ENCODE measurements around the gene NR3C2.
"Not testable (repeated sequence)": the region's sequence is repeated elsewhere in the genome, so short reads cannot be mapped to it uniquely, and the experiment has no call there.

The NR3C2 gene

GRCh38 chr4:148364525-148364924 lies 77.7 kb downstream of the NR3C2 start:
- no peak for DNase-seq

- no peak for DNase-seq
Observed at GRCh38 chr4:148359769-148360168, 82.4 kb downstream of the NR3C2 start.

- DNase-seq: no peak
Observed at GRCh38 chr4:148355442-148356123, 86.6 kb downstream of the NR3C2 start.

GRCh38 chr4:148354186-148354585 lies 88.0 kb downstream of the NR3C2 start:
- no peak for DNase-seq

GRCh38 chr4:148353571-148353970 lies 88.6 kb downstream of the NR3C2 start:
- no peak for DNase-seq

- DNase-seq: no peak
Observed at GRCh38 chr4:148349153-148349552, 93.1 kb downstream of the NR3C2 start.

GRCh38 chr4:148346657-148347056 lies 95.6 kb downstream of the NR3C2 start:
- no peak for DNase-seq

GRCh38 chr4:148345509-148345908 lies 96.7 kb downstream of the NR3C2 start:
- no peak for DNase-seq

- no peak for DNase-seq
Observed at GRCh38 chr4:148344941-148345340, 97.3 kb downstream of the NR3C2 start.

GRCh38 chr4:148344352-148344751 lies 97.9 kb downstream of the NR3C2 start:
- no peak for DNase-seq

GRCh38 chr4:148341980-148342800 lies 100.0 kb downstream of the NR3C2 start:
- DNase-seq: no peak

GRCh38 chr4:148335133-148335532 lies 107.1 kb downstream of the NR3C2 start:
- DNase-seq: no peak

GRCh38 chr4:148333265-148333664 lies 108.9 kb downstream of the NR3C2 start:
- DNase-seq: no peak

GRCh38 chr4:148332486-148332885 lies 109.7 kb downstream of the NR3C2 start:
- no peak for DNase-seq

GRCh38 chr4:148330724-148331123 lies 111.5 kb downstream of the NR3C2 start:
- no peak for DNase-seq

- no peak for DNase-seq
Observed at GRCh38 chr4:148330161-148330560, 112.1 kb downstream of the NR3C2 start.

GRCh38 chr4:148329751-148330150 lies 112.5 kb downstream of the NR3C2 start:
- no peak for DNase-seq

- no peak for DNase-seq
Observed at GRCh38 chr4:148327683-148328082, 114.5 kb downstream of the NR3C2 start.

GRCh38 chr4:148323316-148323715 lies 118.9 kb downstream of the NR3C2 start:
- DNase-seq: not testable (repeated sequence)

- DNase-seq: no peak
Observed at GRCh38 chr4:148315049-148315448, 127.2 kb downstream of the NR3C2 start.

GRCh38 chr4:148312956-148313490 lies 129.2 kb downstream of the NR3C2 start:
- no peak for DNase-seq

GRCh38 chr4:148311526-148311925 lies 130.7 kb downstream of the NR3C2 start:
- DNase-seq: no peak

GRCh38 chr4:148310756-148311155 lies 131.5 kb downstream of the NR3C2 start:
- no peak for DNase-seq

GRCh38 chr4:148305751-148306150 lies 136.5 kb downstream of the NR3C2 start:
- DNase-seq: no peak

All from activated CD4-positive, CD25-positive, alpha-beta regulatory T cell (primary cell).